Retinal pigment epithelial cell (primary cell): ENCODE measurements around the gene COQ4.

Source experiments
- DNase-seq: peaks from one replicate; pipeline ENCODE4 v3.0.0-alpha.2; 2010; ENCODE audit warnings: low read depth
- H3K4me3 ChIP-seq: 2 replicates; pipeline ENCODE4 v1.5.1; 2011; ENCODE audit warnings: mild to moderate bottlenecking, low read length, control low read depth, moderate library complexity
- TF ChIP-seq, protein P1 (sequence below): conservative IDR thresholded peaks from 2 replicates; pipeline ENCODE4 v1.5.1; 2011; ENCODE audit warnings: low read depth, low read length, control low read depth, inconsistent platforms

The COQ4 gene

DNA sequence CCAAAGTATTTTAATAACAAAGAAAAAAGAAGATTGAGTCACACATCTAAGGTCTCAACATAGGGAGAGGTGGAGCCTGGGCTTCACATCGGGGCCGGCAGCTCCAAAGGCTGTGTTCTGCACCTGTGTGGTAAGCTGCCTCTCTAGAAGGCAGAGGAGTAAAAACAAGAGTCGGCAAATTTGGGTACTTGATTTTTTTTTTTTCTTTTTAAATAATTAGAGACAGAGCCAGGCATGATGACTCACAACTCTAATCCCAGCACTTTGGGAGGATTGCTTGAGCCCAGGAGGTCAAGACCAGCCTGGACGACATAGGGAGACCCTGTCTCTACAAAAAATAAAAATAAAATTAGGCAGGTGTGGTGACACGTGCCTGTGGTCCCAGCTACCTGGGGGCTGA, 53.2 kb downstream of the COQ4 start:
- no peak for DNase-seq
- TF ChIP-seq, protein P1, sequence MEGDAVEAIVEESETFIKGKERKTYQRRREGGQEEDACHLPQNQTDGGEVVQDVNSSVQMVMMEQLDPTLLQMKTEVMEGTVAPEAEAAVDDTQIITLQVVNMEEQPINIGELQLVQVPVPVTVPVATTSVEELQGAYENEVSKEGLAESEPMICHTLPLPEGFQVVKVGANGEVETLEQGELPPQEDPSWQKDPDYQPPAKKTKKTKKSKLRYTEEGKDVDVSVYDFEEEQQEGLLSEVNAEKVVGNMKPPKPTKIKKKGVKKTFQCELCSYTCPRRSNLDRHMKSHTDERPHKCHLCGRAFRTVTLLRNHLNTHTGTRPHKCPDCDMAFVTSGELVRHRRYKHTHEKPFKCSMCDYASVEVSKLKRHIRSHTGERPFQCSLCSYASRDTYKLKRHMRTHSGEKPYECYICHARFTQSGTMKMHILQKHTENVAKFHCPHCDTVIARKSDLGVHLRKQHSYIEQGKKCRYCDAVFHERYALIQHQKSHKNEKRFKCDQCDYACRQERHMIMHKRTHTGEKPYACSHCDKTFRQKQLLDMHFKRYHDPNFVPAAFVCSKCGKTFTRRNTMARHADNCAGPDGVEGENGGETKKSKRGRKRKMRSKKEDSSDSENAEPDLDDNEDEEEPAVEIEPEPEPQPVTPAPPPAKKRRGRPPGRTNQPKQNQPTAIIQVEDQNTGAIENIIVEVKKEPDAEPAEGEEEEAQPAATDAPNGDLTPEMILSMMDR = no peak
- no peak overlapping the region for H3K4me3 ChIP-seq

GRCh38 chr9:128382261-128382660, 59.6 kb downstream of the COQ4 start:
- no peak overlapping the region for H3K4me3 ChIP-seq

DNA sequence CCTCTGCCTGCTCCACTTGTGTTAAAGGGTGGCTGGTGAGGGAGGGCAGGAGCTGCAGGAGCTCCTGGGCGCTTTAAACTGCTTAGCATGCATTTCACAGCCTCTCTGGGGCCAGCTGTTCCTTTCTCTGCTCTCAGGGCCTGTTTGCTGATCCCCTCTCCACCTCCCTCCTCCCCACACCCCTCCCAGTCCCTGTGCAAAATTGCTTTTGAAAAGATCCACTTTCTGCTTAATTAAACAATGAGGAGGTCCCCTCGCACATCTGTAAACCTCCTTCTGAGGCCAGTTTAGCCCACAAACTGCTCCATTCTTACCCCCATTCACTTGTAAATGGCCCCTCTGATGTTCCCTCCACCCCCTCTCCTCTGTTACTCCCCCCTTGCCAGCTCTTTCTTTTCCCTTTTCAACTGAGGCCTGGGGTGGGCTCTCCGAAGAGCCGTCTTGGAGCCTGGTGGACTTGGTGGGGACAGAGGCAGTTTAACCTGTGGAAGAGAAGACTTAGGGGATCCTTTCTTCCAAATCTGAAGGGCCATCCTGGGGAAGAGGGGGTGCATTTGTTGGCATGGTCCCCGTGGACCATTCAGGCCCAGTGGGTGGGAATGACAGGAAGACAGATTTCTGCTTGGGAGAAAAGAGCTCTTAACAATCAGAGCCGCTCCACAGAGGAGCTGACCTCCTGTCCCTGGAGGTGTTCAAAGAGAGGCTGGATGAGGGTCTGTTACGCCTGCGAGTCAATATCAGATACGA, 60.5 kb downstream of the COQ4 start:
- TF ChIP-seq, protein P1 = no peak
- no peak overlapping the region for H3K4me3 ChIP-seq
- DNase-seq = no peak

More at GRCh38 chr9:128382261-128382660, 59.6 kb downstream of the COQ4 start:
- TF ChIP-seq, protein P1 = no peak
- DNase-seq = no peak
